KMS-11 (cell line): ENCODE results near the gene DLX5.

Source experiments
- H2AFZ ChIP-seq: fragments of 200-600 bp; sonication (generic); 2 replicates; pipeline ENCODE4 v1.6.1; 2016; ENCODE audit warnings: antibody characterized with exemption, mixed run types, low read depth
- H3K27ac ChIP-seq: fragments of 200-600 bp; sonication (generic); 2 replicates; pipeline ENCODE4 v1.6.1; 2016; ENCODE audit warnings: mild to moderate bottlenecking, mixed run types
- H3K27me3 ChIP-seq: fragments of 200-600 bp; sonication (generic); 2 replicates; pipeline ENCODE4 v1.6.1; 2017; ENCODE audit warnings: mild to moderate bottlenecking, low read depth, mixed run types, moderate library complexity; ENCODE audit not compliant: insufficient read depth
- H3K36me3 ChIP-seq: fragments of 200-600 bp; sonication (generic); 2 replicates; pipeline ENCODE4 v1.6.1; 2017; ENCODE audit warnings: mild to moderate bottlenecking, mixed run types; ENCODE audit not compliant: insufficient read depth
- H3K4me1 ChIP-seq: fragments of 200-600 bp; sonication (generic); 2 replicates; pipeline ENCODE4 v1.6.1; 2016; ENCODE audit warnings: mild to moderate bottlenecking, low read depth, mixed run types; ENCODE audit not compliant: poor library complexity, severe bottlenecking
- H3K4me2 ChIP-seq: fragments of 200-600 bp; sonication (generic); 2 replicates; pipeline ENCODE4 v1.7.0; 2016; ENCODE audit warnings: mild to moderate bottlenecking, mixed run types
- H3K4me3 ChIP-seq: fragments of 200-600 bp; sonication (generic); IDR thresholded peaks from 2 replicates; pipeline ENCODE4 v1.6.1; 2017; ENCODE audit warnings: low read depth, low read length, mixed read lengths; ENCODE audit not compliant: insufficient read depth
- H3K79me2 ChIP-seq: fragments of 200-600 bp; sonication (generic); 2 replicates; pipeline ENCODE4 v1.6.1; 2016; ENCODE audit warnings: low read depth, mixed run types; ENCODE audit not compliant: insufficient read depth
- H3K9ac ChIP-seq: fragments of 200-600 bp; sonication (generic); 2 replicates; pipeline ENCODE4 v1.6.1; 2016; ENCODE audit warnings: mild to moderate bottlenecking, mixed run types
- H4K20me1 ChIP-seq: fragments of 200-600 bp; sonication (generic); 2 replicates; pipeline ENCODE4 v1.6.1; 2016; ENCODE audit warnings: mild to moderate bottlenecking, mixed run types; ENCODE audit not compliant: insufficient read depth
- CTCF ChIP-seq: fragments of 200-600 bp; sonication (generic); conservative IDR thresholded peaks from 2 replicates; pipeline ENCODE4 v1.6.1; 2017; ENCODE audit warnings: low read depth, mild to moderate bottlenecking, antibody characterized with exemption, low read length, moderate library complexity, mixed read lengths

The DLX5 gene

GRCh38 chr7:97015279-97015678, 9.4 kb downstream of the DLX5 start:
- Histone ChIP-seq H4K20me1 (no peaks in the 10 kb centered on the region), H3K27me3 (no peaks in the 10 kb centered on the region), H3K9ac (no peak overlapping the region), H3K4me1 (no peaks in the 10 kb centered on the region), H3K36me3 (no peaks in the 10 kb centered on the region), H3K4me2 (no peak overlapping the region), H3K4me3 (no peak overlapping the region), H3K27ac (no peak overlapping the region), H3K79me2 (no peaks in the 10 kb centered on the region), H2AFZ (no peak overlapping the region)
- TF ChIP-seq CTCF = no peak

- no peaks in the 10 kb centered on the region for H3K79me2 ChIP-seq
- no peak overlapping the region for H2AFZ ChIP-seq
- H3K4me2 ChIP-seq = no peak overlapping the region
- no peak for TF ChIP-seq CTCF
- no peaks in the 10 kb centered on the region for H4K20me1 ChIP-seq
- H3K4me3 ChIP-seq = no peak overlapping the region
- no peak overlapping the region for H3K27ac ChIP-seq
- H3K4me1 ChIP-seq = no peaks in the 10 kb centered on the region
- H3K27me3 ChIP-seq = no peaks in the 10 kb centered on the region
- H3K36me3 ChIP-seq = no peaks in the 10 kb centered on the region
- no peak overlapping the region for H3K9ac ChIP-seq
These were observed 10.4 kb downstream of the DLX5 start for GRCh38 chr7:97014145-97014750.

- no peak overlapping the region for H3K9ac ChIP-seq
- no peak overlapping the region for H3K4me3 ChIP-seq
- H3K4me1 ChIP-seq = no peaks in the 10 kb centered on the region
- H3K27ac ChIP-seq = no peak overlapping the region
- no peaks in the 10 kb centered on the region for H3K79me2 ChIP-seq
- no peaks in the 10 kb centered on the region for H4K20me1 ChIP-seq
- no peak overlapping the region for H2AFZ ChIP-seq
- H3K27me3 ChIP-seq = no peaks in the 10 kb centered on the region
- no peaks in the 10 kb centered on the region for H3K36me3 ChIP-seq
- no peak for TF ChIP-seq CTCF
- no peak overlapping the region for H3K4me2 ChIP-seq
These were observed 10.8 kb downstream of the DLX5 start for GRCh38 chr7:97013845-97014134.

- no peaks in the 10 kb centered on the region for H3K36me3 ChIP-seq
- no peak overlapping the region for H3K27ac ChIP-seq
- no peak overlapping the region for H3K4me2 ChIP-seq
- TF ChIP-seq CTCF = no peak
- H3K4me3 ChIP-seq = no peak overlapping the region
- no peaks in the 10 kb centered on the region for H3K27me3 ChIP-seq
- no peaks in the 10 kb centered on the region for H3K79me2 ChIP-seq
- H2AFZ ChIP-seq = no peak overlapping the region
- H3K9ac ChIP-seq = no peak overlapping the region
- H4K20me1 ChIP-seq = no peaks in the 10 kb centered on the region
- H3K4me1 ChIP-seq = no peaks in the 10 kb centered on the region
These were observed 11.3 kb downstream of the DLX5 start for GRCh38 chr7:97013134-97013844.
